ENCODE data around the gene KRTAP8-1. TPM values are rescaled to one million over a fixed set of nuclear protein-coding genes. Genes with fewer than 3 reads are reported as not detected.

Gene KRTAP8-1
- total and polyA plus RNA-seq, 2 donors (not counting 3 experiments of a cell fraction or from before 2014, with no cell fraction given), result not detected

GRCh38 chr21:30800605-30801004 lies 12.5 kb downstream of the KRTAP8-1 start:
- H3K4me1 ChIP-seq (ENCODE audit: control insufficient read depth, extremely low read depth, insufficient read depth, low read length), result no peaks in the 10 kb centered on the region
- no peak for TF ChIP-seq EZH2 (IDR thresholded peaks at IDR 0.05; ENCODE audit: borderline replicate concordance, low read depth, low read length, severe bottlenecking)
- no peak for TF ChIP-seq CTCF (IDR thresholded peaks at IDR 0.05; ENCODE audit: extremely low read depth in 1 of 2, insufficient read depth in 1 of 2, low read depth in 1 of 2, low read length in 2 of 2)
- no peak for TF ChIP-seq POLR2A (IDR thresholded peaks at IDR 0.05; ENCODE audit: low read depth, low read length)
- no peak for TF ChIP-seq POLR2AphosphoS5 (IDR thresholded peaks at IDR 0.05; ENCODE audit: insufficient read depth, low read depth, low read length)
- TF ChIP-seq JUN (IDR thresholded peaks at IDR 0.05; ENCODE audit: borderline replicate concordance, insufficient read depth, insufficient read length, low read depth), result no peak
- no peak for TF ChIP-seq MAX (IDR thresholded peaks at IDR 0.05; ENCODE audit: insufficient read depth, insufficient read length)
- TF ChIP-seq MYC (IDR thresholded peaks at IDR 0.05; ENCODE audit: low read depth, low read length), result no peak
- TF ChIP-seq FOS (IDR thresholded peaks at IDR 0.05; ENCODE audit: borderline replicate concordance, insufficient read depth, low read length), result no peak
- BruUV-seq (replicated peaks), result no TSS peak
- no peaks in the 10 kb centered on the region for H3K9me3 ChIP-seq (replicated peaks; ENCODE audit: control insufficient read depth, insufficient read depth, low read length)
- no peaks in the 10 kb centered on the region for H3K36me3 ChIP-seq (ENCODE audit: control insufficient read depth in 2 of 2, extremely low read depth in 1 of 2, insufficient read depth in 2 of 2, low read length in 2 of 2)
- H3K27me3 ChIP-seq (ENCODE audit: control insufficient read depth in 2 of 2, insufficient read depth in 2 of 2, low read length in 2 of 2), result no peaks in the 10 kb centered on the region
- intact Hi-C loops (cut with micrococcal nuclease) (no loop called here), dilution Hi-C loops (cut with MboI; ENCODE audit: extremely low pct_ligation_motif_present, low sequenced_read_pairs) (no loop called here)
- DNase-seq (ENCODE audit: low read depth, low spot score) (no peak), FAIRE-seq (no peak)
- H3K27ac ChIP-seq (ENCODE audit: insufficient read depth, low read depth, low read length), result no peak overlapping the region
- ChIA-PET CTCF (no interaction called here), POLR2A (no interaction called here)
- no peak overlapping the region for H3K4me3 ChIP-seq (replicated peaks in 1 of 3; ENCODE audit: insufficient read depth in 1 of 3, low read depth in 1 of 3, low read length in 3 of 3)
- no peak overlapping the region for H3K4me2 ChIP-seq (ENCODE audit: insufficient read depth, low read length)
- H4K20me1 ChIP-seq (replicated peaks; ENCODE audit: control insufficient read depth, extremely low read depth, insufficient read depth, low read length), result no peaks in the 10 kb centered on the region
- H3K9ac ChIP-seq (replicated peaks; ENCODE audit: extremely low read depth, insufficient read depth, low read length), result no peak overlapping the region
- no peaks in the 10 kb centered on the region for H3K9me1 ChIP-seq (replicated peaks; ENCODE audit: control insufficient read depth, extremely low read depth, insufficient read depth, low read length)
- H3K79me2 ChIP-seq (ENCODE audit: control insufficient read depth, insufficient read depth, low read length), result no peaks in the 10 kb centered on the region
- H2AFZ ChIP-seq (ENCODE audit: low read depth, low read length), result no peak overlapping the region

Data from endothelial cell of umbilical vein (primary cell).